GM19397 (cell line): ENCODE measurements around the gene NDST4.
"Not testable (repeated sequence)": the region's sequence is repeated elsewhere in the genome, so short reads cannot be mapped to it uniquely, and the experiment has no call there.

ENCODE experiments used
- ATAC-seq: cut with Tn5 transposase; IDR thresholded peaks from one replicate; pipeline ENCODE4 v1.9.1; 2021; ENCODE audit warnings: mild to moderate bottlenecking, moderate library complexity; ENCODE audit not compliant: unreplicated experiment

NDST4 gene

DNA sequence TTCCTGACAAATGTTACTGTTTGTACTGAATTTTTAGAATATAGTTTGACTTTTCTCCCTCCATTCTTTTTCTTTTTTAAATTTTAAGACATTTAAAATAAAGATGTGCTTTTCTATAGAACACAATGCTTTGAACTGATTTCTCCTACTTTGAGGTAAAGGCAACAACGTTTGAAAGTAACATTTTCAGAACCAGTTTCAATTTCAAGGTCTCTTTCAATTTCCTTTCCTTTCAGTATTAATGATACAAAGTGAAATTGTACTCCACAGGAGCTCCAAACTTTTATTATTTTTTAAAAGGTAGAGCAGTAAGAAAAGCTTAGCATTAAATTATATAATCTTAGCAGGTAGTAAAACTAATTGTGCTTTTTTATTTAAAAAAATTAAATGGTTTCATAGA lies 54.9 kb downstream of the NDST4 start:
- ATAC-seq: no peak

DNA sequence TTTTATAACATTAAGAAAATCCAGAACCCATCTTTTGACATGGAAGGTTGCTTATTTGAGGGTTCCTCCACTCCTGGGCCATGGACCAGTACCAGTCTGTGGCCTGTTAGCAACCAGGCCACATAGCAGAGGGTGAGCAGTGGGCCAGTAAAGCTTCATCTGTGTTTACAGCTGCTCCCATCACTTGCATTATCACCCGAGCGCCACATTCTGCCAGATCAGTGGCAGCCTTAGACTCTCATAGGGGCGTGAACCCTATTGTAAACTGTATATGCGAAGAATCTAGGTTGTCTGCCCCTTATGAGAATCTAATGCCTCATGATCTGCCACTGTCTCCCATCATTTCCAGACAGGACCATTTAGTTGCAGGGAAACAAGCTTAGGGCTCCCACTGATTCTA lies 58.6 kb downstream of the NDST4 start:
- no peak for ATAC-seq

- ATAC-seq: no peak
Measured at GRCh38 chr4:115053313-115053712, 60.1 kb downstream of the NDST4 start.

GRCh38 chr4:115042496-115042895 lies 70.9 kb downstream of the NDST4 start:
- ATAC-seq: no peak

GRCh38 chr4:115030281-115030680 lies 83.1 kb downstream of the NDST4 start:
- ATAC-seq: no peak

DNA sequence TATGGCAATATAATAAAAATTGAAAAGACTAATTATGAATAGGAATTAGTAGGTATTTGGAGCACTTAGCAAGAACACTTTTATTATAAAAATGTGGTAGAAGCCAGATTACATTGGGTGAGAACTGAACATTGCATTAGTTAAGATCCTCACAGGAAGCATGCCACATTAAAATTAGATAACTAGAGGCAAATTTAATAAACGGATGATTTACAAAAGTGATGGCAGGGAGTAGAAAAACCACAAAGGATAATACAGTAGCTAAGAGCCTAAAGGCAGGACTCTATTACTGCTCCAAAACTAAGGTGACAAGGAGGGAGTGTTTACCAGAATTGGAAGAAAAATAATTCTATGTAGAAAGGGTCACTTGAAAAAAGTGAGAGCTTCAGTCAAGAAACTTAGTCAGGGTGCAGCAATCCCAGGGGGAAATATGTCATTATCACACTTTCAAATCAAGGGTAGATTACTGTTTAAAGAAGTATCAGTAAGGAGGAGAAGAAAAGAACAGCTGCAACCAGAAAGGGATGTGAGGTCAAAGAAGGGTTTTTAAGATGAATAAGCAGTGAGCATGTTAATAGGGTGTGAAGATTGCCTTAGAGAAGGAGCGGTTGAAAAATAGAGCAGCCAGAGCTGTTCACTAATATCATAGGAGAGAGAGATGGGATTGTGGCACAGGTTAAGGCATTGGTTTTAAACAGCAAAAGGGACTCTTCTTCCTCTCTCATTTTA lies 84.6 kb downstream of the NDST4 start:
- ATAC-seq: no peak

- no peak for ATAC-seq
Measured at GRCh38 chr4:114999880-115000279, 113.5 kb downstream of the NDST4 start.

DNA sequence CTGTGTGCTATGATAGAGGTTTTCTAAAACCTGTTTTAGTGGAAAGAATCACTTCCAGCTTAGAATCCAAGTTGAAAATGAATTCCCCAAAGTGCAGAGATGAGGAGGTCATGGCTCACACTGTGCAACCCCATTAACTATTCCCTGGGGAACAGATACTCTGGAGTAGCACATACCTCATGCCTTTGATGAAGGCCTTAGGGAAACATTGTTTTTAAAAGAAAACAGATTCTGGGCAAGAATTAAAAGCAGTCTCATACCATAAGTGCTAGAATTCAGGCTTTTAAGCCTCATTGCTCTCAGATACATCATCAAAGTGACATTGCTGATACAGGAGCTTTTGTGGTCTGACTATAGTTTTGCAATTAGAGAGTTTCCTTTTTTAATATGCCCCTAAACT lies 115.1 kb downstream of the NDST4 start:
- no peak for ATAC-seq

DNA sequence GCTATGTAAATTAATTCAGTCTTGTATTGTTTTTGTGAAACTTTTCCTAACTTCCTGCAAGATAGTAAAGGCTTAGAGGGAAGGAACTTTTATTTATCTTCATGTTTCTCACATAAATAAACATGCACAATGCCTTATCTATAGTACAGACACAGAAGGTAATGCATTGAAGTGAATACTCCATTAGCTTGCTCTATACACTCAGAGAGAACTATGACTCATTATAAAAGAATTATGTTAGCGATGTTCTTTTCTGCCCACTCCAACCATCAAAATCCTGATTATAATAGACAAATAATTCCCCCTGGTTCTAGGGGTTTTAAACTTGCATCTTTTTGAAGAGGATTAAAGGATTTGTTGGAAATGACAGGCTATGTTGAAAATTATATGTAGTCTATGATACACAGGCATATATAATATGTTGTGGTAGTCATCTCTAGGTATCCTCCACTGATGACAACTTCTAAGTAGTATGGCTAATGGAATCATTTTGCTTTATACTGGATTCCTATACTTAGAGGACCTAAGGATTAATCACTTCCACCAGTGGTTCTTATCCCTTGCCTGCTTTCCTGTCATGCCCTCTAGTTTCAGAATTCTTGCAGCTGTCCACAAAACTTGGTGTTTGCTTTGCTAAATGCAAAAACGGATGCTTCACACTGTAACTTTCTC lies 115.7 kb downstream of the NDST4 start:
- no peak for ATAC-seq

- no peak for ATAC-seq
Measured at GRCh38 chr4:114986133-114986532, 127.3 kb downstream of the NDST4 start.

DNA sequence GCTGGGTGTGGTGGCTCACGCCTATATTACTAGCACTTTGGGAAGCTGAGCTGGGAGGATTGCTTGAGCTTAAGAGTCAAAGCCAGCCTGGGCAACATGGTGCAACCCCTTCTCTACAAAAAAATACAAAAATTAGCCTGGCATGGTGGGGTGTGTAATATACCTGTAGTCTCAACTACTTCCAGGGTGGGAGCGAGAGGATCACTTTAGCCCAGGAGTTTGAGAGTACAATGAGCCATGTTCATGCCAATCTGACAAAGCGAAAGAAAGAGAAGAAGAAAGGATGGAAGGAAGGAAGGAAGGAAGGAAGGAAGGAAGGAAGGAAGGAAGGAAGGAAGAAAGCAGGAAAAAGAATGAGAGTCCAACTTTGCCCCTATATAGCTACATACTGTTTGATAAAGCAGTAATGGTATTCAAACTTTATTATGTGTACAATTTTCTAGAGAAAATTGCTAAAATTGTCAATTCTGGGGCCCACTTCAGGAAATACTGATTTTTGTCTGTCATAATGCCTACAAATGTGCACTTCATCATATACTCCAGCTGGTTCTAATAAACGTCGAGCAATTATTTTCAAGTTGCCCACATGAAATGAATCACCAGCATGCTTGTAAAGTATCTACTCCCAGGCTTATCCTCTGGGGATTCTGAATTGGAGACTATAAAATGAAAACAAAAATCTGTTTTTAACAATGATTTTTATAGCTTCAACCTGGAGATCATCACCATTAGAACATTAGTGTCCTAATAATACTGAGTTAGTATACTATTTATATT lies 132.3 kb downstream of the NDST4 start:
- no peak for ATAC-seq

DNA sequence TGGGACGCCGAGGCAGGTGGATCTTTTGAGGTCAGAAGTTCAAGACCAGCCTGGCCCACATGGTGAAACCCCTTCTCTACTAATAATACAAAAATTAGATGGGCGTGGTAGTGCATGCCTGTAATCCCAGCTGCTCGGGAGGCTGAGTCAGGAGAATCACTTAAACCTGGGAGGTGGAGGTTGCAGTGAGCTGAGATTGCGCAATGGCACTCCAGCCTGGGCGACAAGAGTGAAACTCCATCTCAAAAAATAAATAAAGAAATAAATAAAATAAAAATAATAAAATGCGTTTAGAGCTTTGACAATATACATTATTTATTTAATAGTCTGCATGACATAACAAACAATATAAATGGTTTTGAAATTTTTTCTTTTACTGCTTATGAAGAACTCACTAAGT lies 133.0 kb downstream of the NDST4 start:
- not testable (repeated sequence) for ATAC-seq

- ATAC-seq: no peak
Measured at GRCh38 chr4:114976901-114977300, 136.5 kb downstream of the NDST4 start.

- ATAC-seq: no peak
Measured at GRCh38 chr4:114964026-114964425, 149.4 kb downstream of the NDST4 start.

DNA sequence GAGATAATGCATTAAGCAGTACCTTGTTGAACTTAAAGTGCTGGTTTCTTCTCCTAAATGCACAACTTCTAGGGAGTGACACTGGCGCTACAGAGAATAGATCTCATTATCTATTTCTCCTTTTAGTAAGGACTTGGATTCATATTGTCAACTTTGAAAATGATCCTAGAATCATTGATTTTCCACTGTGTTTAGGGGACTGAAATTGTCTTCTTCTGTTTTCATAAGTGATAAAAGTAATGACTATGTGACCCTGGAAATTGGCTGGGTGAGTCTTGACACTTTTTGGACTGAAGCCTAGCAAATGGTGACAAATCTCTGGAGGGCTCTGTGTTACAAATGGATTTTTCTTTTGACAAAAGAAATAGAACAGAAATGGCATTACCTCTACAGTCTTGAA lies 167.8 kb downstream of the NDST4 start:
- no peak for ATAC-seq

DNA sequence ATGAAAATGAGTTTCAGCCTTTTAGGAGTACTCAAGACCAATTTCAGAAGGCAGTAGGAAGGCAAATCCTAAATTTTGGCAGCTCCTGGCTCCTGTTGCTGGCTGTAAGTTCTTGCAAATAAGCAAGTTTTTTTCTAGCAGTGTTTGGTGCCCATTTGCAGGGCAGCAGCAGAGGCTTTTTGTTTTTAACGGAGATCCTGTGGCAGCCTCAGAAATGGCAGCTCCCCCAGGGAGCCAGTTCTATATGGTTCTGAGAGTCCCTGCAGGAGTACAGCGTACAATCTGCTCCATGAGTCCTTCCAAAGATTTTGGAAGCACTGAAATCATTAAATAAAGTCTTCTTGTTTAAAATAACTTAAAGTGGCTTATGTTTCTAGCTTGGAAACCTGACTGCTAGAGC lies 171.9 kb downstream of the NDST4 start:
- no peak for ATAC-seq

GRCh38 chr4:114927881-114928280 lies 185.5 kb downstream of the NDST4 start:
- ATAC-seq: no peak

- ATAC-seq: no peak
Measured at GRCh38 chr4:114926583-114926982, 186.8 kb downstream of the NDST4 start.

GRCh38 chr4:114924311-114924710 lies 189.1 kb downstream of the NDST4 start:
- no peak for ATAC-seq

DNA sequence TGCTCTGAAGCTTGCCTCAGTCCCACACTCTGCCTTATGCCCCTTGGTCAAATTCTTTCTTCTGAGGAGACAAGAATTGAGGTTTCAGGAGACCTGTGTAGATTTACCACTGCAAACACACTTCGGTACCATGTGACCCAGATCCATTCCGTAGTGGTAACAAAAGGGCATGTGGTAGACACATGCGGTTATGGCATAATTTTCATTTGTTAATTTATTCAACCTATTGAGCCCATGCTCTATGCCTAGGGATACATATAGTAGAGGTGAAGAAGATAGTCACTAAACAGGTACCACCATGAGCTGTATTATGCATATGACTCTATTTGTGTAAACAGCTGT lies 190.9 kb downstream of the NDST4 start:
- no peak for ATAC-seq

- no peak for ATAC-seq
Measured at GRCh38 chr4:114921790-114922591, 191.4 kb downstream of the NDST4 start.
